HEK293 (cell line): ENCODE data around the gene EMC6.

Source experiments
- GFI1B ChIP-seq: fragments of 450-650 bp; formaldehyde crosslinking; IDR thresholded peaks from 2 replicates; pipeline ENCODE4 v1.5.1; 2016; ENCODE audit warnings: missing biosample characterization, missing genetic modification characterization
- GLI2 ChIP-seq: fragments of 450-650 bp; formaldehyde crosslinking; IDR thresholded peaks from 2 replicates; pipeline ENCODE4; 2017; ENCODE audit warnings: missing biosample characterization, missing genetic modification characterization, low read depth, borderline replicate concordance
- KLF9 ChIP-seq: fragments of 450-650 bp; formaldehyde crosslinking; IDR thresholded peaks from 2 replicates; pipeline ENCODE4 v1.5.1; 2016; ENCODE audit warnings: missing biosample characterization, missing genetic modification characterization, low read depth
- MEIS1 ChIP-seq: sonication (generic); formaldehyde crosslinking; IDR thresholded peaks from 2 replicates; pipeline ENCODE4 v1.8.1; 2022; ENCODE audit warnings: missing genetic modification reagents, mild to moderate bottlenecking, borderline replicate concordance
- OSR2 ChIP-seq: fragments of 450-650 bp; formaldehyde crosslinking; IDR thresholded peaks from 2 replicates; pipeline ENCODE4 v1.5.1; 2016; ENCODE audit warnings: missing biosample characterization, missing genetic modification characterization
- PRDM1 ChIP-seq: fragments of 450-650 bp; formaldehyde crosslinking; IDR thresholded peaks from 2 replicates; pipeline ENCODE4; 2016; ENCODE audit warnings: missing biosample characterization, missing genetic modification characterization
- SALL2 ChIP-seq: fragments of 450-650 bp; formaldehyde crosslinking; IDR thresholded peaks from 2 replicates; pipeline ENCODE4 v1.5.0; 2017; ENCODE audit warnings: missing biosample characterization, mild to moderate bottlenecking, missing genetic modification characterization, borderline replicate concordance
- SCRT1 ChIP-seq: fragments of 450-650 bp; formaldehyde crosslinking; IDR thresholded peaks from 2 replicates; pipeline ENCODE4 v1.5.1; 2016; ENCODE audit warnings: missing biosample characterization, missing genetic modification characterization, borderline replicate concordance
- TCF7L2 ChIP-seq: IDR thresholded peaks from 2 replicates; pipeline ENCODE4 v1.6.1; 2011; ENCODE audit warnings: low read depth, mild to moderate bottlenecking, inconsistent platforms, low read length, moderate library complexity, borderline replicate concordance
- TRIM28 ChIP-seq: IDR thresholded peaks from 2 replicates; pipeline ENCODE4 v1.6.1; 2011; ENCODE audit warnings: low read length, control low read depth, borderline replicate concordance
- YY1 ChIP-seq: fragments of 450-650 bp; formaldehyde crosslinking; IDR thresholded peaks from 2 replicates; pipeline ENCODE4 v1.5.1; 2018; ENCODE audit warnings: missing biosample characterization, missing genetic modification characterization
- ZBTB7A ChIP-seq: fragments of 450-650 bp; formaldehyde crosslinking; IDR thresholded peaks from 2 replicates; pipeline ENCODE4 v1.5.1; 2016; ENCODE audit warnings: low read depth, missing biosample characterization, missing genetic modification characterization
- ZFHX2 ChIP-seq: fragments of 450-650 bp; formaldehyde crosslinking; conservative IDR thresholded peaks from 2 replicates; pipeline ENCODE4 v1.5.1; 2016; ENCODE audit warnings: missing biosample characterization, missing genetic modification characterization
- ZIC2 ChIP-seq: fragments of 450-650 bp; formaldehyde crosslinking; IDR thresholded peaks from 2 replicates; pipeline ENCODE4 v1.5.1; 2016; ENCODE audit warnings: missing biosample characterization, missing genetic modification characterization
- ZNF112 ChIP-seq: fragments of 450-650 bp; formaldehyde crosslinking; IDR thresholded peaks from 2 replicates; pipeline ENCODE4 v1.5.0; 2017; ENCODE audit warnings: missing biosample characterization, missing genetic modification characterization
- ZNF146 ChIP-seq: fragments of 450-650 bp; formaldehyde crosslinking; IDR thresholded peaks from 2 replicates; pipeline ENCODE4 v1.5.1; 2016; ENCODE audit warnings: missing biosample characterization, missing genetic modification characterization
- ZNF169 ChIP-seq: fragments of 450-650 bp; formaldehyde crosslinking; IDR thresholded peaks from 2 replicates; pipeline ENCODE4 v1.5.1; 2016; ENCODE audit warnings: missing biosample characterization, missing genetic modification characterization
- ZNF184 ChIP-seq: fragments of 450-650 bp; IDR thresholded peaks from 2 replicates; pipeline ENCODE4 v1.5.1; 2018; ENCODE audit warnings: missing biosample characterization, mild to moderate bottlenecking, missing genetic modification characterization
- ZNF248 ChIP-seq: fragments of 450-650 bp; formaldehyde crosslinking; IDR thresholded peaks from 2 replicates; pipeline ENCODE4 v1.5.1; 2017; ENCODE audit warnings: missing biosample characterization, missing genetic modification characterization
- ZNF335 ChIP-seq: fragments of 450-650 bp; formaldehyde crosslinking; conservative IDR thresholded peaks from 2 replicates; pipeline ENCODE4 v1.5.1; 2016; ENCODE audit warnings: missing biosample characterization, missing genetic modification characterization
- ZNF473 ChIP-seq: fragments of 450-650 bp; formaldehyde crosslinking; IDR thresholded peaks from 2 replicates; pipeline ENCODE4 v1.5.1; 2017; ENCODE audit warnings: missing biosample characterization, missing genetic modification characterization
- ZNF48 ChIP-seq: fragments of 450-650 bp; formaldehyde crosslinking; IDR thresholded peaks from 2 replicates; pipeline ENCODE4 v1.5.1; 2016; ENCODE audit warnings: missing biosample characterization, missing genetic modification characterization
- ZNF529 ChIP-seq: fragments of 450-650 bp; formaldehyde crosslinking; IDR thresholded peaks from 2 replicates; pipeline ENCODE4 v1.5.1; 2017; ENCODE audit warnings: missing genetic modification characterization, missing biosample characterization; ENCODE audit not compliant: insufficient replicate concordance
- ZSCAN23 ChIP-seq: fragments of 450-650 bp; formaldehyde crosslinking; IDR thresholded peaks from 2 replicates; pipeline ENCODE4 v1.5.1; 2016; ENCODE audit warnings: missing biosample characterization, missing genetic modification characterization
- ZXDB ChIP-seq: fragments of 450-650 bp; formaldehyde crosslinking; IDR thresholded peaks from 2 replicates; pipeline ENCODE4 v1.5.1; 2016; ENCODE audit warnings: missing biosample characterization, missing genetic modification characterization
- TF ChIP-seq, protein P1 (sequence below): fragments of 450-650 bp; formaldehyde crosslinking; IDR thresholded peaks from 2 replicates; pipeline ENCODE4 v1.5.1; 2016; ENCODE audit warnings: missing biosample characterization, missing genetic modification characterization
- TF ChIP-seq, protein P2 (sequence below): fragments of 450-650 bp; formaldehyde crosslinking; IDR thresholded peaks from 2 replicates; pipeline ENCODE4 v1.5.1; 2016; ENCODE audit warnings: missing biosample characterization, missing genetic modification characterization
- TF ChIP-seq, protein P3 (sequence below): fragments of 450-650 bp; formaldehyde crosslinking; IDR thresholded peaks from 2 replicates; pipeline ENCODE4 v1.5.0; 2017; ENCODE audit warnings: missing biosample characterization, missing genetic modification characterization, borderline replicate concordance
- TF ChIP-seq, protein P4 (sequence below): fragments of 450-650 bp; formaldehyde crosslinking; conservative IDR thresholded peaks from 2 replicates; pipeline ENCODE4 v1.5.1; 2016; ENCODE audit warnings: low read depth, missing biosample characterization, missing genetic modification characterization

The EMC6 gene

DNA sequence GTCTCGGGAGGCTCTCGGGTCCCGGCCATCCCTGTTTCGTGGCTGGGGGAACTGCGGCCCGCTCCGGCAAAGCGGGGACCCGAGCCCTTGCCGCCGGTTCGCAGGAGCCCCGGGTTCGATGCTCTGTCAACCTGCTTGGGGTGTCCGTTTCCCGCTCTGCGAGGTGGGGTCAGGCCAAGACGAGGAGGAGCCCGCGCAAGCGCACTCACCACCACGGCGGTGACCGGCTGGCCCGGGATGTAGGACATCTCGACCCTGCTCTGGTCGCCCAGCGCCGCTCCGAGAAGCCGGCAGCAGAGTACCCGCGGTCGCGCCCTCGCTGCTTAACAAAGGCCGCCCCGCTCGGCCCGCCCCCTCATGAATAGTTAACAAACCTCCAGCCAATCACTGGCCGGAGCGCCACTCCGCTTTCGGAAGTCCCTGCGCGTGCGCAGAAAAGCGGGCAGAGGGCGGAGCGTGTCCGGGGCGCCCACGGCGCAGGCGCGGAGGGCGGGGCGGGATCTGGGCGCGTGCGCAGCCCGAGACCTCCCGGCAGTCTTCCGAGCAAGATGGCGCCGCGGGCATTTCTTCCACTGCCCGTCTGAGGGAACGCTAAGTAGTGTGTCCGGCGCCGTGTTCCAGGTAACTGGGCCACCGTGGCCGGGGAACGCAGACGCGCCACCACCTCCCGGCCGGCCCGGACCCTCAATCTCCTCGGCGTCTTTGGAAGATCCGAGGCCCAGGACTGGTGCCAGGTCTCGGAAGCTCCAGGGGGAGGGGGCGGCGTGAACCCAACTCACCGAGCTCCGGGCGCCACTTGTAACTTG, at the start of gene EMC6, which contains the start of gene TAX1BP3 (continued):
- TF ChIP-seq ZXDB (tag by site-specific recombination) = peak; percentile 28
- TF ChIP-seq YY1 = peak; percentile 93
- TF ChIP-seq ZNF169 (tag by site-specific recombination) = no peak
- TF ChIP-seq ZNF335 = peak; percentile 85
- no peak for TF ChIP-seq ZNF48 (tag by site-specific recombination)
- TF ChIP-seq KLF9 (tag by site-specific recombination) = peak; percentile 17
- TF ChIP-seq PRDM1 = no peak
- TF ChIP-seq GFI1B (tag by site-specific recombination) = no peak
- TF ChIP-seq, protein P1, sequence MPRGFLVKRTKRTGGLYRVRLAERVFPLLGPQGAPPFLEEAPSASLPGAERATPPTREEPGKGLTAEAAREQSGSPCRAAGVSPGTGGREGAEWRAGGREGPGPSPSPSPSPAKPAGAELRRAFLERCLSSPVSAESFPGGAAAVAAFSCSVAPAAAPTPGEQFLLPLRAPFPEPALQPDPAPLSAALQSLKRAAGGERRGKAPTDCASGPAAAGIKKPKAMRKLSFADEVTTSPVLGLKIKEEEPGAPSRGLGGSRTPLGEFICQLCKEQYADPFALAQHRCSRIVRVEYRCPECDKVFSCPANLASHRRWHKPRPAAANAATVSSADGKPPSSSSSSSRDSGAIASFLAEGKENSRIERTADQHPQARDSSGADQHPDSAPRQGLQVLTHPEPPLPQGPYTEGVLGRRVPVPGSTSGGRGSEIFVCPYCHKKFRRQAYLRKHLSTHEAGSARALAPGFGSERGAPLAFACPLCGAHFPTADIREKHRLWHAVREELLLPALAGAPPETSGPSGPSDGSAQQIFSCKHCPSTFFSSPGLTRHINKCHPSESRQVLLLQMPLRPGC (tag by site-specific recombination) = no peak
- TF ChIP-seq, protein P2, sequence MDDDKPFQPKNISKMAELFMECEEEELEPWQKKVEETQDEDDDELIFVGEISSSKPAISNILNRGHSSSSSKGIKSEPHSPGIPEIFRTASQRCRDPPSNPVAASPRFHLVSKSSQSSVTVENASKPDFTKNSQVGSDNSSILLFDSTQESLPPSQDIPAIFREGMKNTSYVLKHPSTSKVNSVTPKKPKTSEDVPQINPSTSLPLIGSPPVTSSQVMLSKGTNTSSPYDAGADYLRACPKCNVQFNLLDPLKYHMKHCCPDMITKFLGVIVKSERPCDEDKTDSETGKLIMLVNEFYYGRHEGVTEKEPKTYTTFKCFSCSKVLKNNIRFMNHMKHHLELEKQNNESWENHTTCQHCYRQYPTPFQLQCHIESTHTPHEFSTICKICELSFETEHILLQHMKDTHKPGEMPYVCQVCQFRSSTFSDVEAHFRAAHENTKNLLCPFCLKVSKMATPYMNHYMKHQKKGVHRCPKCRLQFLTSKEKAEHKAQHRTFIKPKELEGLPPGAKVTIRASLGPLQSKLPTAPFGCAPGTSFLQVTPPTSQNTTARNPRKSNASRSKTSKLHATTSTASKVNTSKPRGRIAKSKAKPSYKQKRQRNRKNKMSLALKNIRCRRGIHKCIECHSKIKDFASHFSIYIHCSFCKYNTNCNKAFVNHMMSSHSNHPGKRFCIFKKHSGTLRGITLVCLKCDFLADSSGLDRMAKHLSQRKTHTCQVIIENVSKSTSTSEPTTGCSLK (tag by site-specific recombination) = no peak
- no peak for TF ChIP-seq ZNF248 (tag by site-specific recombination)
- TF ChIP-seq ZNF112 (tag by site-specific recombination) = no peak
- no peak for TF ChIP-seq OSR2
- no peak for TF ChIP-seq SCRT1 (tag by site-specific recombination)
- TF ChIP-seq MEIS1 (CRISPR knock-in tag) = no peak
- TF ChIP-seq, protein P3, sequence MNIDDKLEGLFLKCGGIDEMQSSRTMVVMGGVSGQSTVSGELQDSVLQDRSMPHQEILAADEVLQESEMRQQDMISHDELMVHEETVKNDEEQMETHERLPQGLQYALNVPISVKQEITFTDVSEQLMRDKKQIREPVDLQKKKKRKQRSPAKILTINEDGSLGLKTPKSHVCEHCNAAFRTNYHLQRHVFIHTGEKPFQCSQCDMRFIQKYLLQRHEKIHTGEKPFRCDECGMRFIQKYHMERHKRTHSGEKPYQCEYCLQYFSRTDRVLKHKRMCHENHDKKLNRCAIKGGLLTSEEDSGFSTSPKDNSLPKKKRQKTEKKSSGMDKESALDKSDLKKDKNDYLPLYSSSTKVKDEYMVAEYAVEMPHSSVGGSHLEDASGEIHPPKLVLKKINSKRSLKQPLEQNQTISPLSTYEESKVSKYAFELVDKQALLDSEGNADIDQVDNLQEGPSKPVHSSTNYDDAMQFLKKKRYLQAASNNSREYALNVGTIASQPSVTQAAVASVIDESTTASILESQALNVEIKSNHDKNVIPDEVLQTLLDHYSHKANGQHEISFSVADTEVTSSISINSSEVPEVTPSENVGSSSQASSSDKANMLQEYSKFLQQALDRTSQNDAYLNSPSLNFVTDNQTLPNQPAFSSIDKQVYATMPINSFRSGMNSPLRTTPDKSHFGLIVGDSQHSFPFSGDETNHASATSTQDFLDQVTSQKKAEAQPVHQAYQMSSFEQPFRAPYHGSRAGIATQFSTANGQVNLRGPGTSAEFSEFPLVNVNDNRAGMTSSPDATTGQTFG = no peak
- TF ChIP-seq ZFHX2 (tag by site-specific recombination) = no peak; the same call in 1 of the 2 replicates
- TF ChIP-seq ZNF184 = no peak; the same call in 1 of the 2 replicates
- TF ChIP-seq ZNF473 = no peak
- TF ChIP-seq, protein P4, sequence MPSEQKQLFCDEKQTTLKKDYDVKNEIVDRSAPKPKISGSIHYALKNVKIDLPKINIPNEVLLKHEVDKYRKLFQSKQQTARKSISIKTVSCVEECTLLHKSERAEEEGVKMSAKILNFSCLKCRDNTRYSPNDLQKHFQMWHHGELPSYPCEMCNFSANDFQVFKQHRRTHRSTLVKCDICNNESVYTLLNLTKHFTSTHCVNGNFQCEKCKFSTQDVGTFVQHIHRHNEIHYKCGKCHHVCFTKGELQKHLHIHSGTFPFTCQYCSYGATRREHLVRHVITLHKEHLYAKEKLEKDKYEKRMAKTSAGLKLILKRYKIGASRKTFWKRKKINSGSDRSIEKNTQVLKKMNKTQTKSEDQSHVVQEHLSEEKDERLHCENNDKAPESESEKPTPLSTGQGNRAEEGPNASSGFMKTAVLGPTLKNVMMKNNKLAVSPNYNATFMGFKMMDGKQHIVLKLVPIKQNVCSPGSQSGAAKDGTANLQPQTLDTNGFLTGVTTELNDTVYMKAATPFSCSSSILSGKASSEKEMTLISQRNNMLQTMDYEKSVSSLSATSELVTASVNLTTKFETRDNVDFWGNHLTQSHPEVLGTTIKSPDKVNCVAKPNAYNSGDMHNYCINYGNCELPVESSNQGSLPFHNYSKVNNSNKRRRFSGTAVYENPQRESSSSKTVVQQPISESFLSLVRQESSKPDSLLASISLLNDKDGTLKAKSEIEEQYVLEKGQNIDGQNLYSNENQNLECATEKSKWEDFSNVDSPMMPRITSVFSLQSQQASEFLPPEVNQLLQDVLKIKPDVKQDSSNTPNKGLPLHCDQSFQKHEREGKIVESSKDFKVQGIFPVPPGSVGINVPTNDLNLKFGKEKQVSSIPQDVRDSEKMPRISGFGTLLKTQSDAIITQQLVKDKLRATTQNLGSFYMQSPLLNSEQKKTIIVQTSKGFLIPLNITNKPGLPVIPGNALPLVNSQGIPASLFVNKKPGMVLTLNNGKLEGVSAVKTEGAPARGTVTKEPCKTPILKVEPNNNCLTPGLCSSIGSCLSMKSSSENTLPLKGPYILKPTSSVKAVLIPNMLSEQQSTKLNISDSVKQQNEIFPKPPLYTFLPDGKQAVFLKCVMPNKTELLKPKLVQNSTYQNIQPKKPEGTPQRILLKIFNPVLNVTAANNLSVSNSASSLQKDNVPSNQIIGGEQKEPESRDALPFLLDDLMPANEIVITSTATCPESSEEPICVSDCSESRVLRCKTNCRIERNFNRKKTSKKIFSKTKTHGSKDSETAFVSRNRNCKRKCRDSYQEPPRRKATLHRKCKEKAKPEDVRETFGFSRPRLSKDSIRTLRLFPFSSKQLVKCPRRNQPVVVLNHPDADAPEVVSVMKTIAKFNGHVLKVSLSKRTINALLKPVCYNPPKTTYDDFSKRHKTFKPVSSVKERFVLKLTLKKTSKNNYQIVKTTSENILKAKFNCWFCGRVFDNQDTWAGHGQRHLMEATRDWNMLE (tag by site-specific recombination) = no peak
- TF ChIP-seq SALL2 (tag by site-specific recombination) = no peak
- TF ChIP-seq ZNF529 (tag by site-specific recombination) = no peak
- TF ChIP-seq ZBTB7A (tag by site-specific recombination) = no peak
- no peak for TF ChIP-seq ZIC2 (tag by site-specific recombination)
- TF ChIP-seq ZNF146 (tag by site-specific recombination) = no peak
- no peak for TF ChIP-seq TCF7L2
- TF ChIP-seq ZSCAN23 (tag by site-specific recombination) = peak; percentile 38; the same call in 1 of the 2 replicates
- TF ChIP-seq GLI2 (tag by site-specific recombination) = no peak
- no peak for TF ChIP-seq TRIM28
